Measurements from ENCODE around the gene EIF3M. TPM values are rescaled to one million over a fixed set of nuclear protein-coding genes. Genes with fewer than 3 reads are reported as not detected.

The EIF3M gene
- total and polyA plus RNA-seq, 2 of the 8 experiments (the other 6 are each of a cell fraction or from before 2014, with no cell fraction given), result 302 to 444 TPM

- no peaks in the 10 kb centered on the region for H3K23me2 ChIP-seq (ENCODE audit: low read depth, low read length)
- H3K9ac ChIP-seq (replicated peaks in 1 of 4; ENCODE audit: extremely low read depth in 1 of 4, low read depth in 3 of 4, low read length in 3 of 4), result no peak overlapping the region
- POLR2A ChIA-PET (ENCODE audit: partially characterized antibody), result no interaction called here
- H3K4me1 ChIP-seq (replicated peaks in 1 of 4; ENCODE audit: control insufficient read depth in 3 of 4, insufficient read depth in 4 of 4, low read length in 3 of 4), result no peaks in the 10 kb centered on the region
- no peak overlapping the region for H2BK5ac ChIP-seq (ENCODE audit: low read depth, low read length)
- H3K56ac ChIP-seq (replicated peaks; ENCODE audit: insufficient read length, low read depth, low read length), result no peak overlapping the region
- DNase-seq (ENCODE audit: low read depth in 1 of 2, low spot score in 2 of 2) (no peak), FAIRE-seq (no peak)
- H2BK12ac ChIP-seq (ENCODE audit: low read depth, low read length), result no peak overlapping the region
- H3K27me3 ChIP-seq (replicated peaks in 1 of 4; ENCODE audit: control insufficient read depth in 3 of 4, extremely low read depth in 1 of 4, insufficient read depth in 3 of 4, low read length in 3 of 4), result no peaks in the 10 kb centered on the region
- H2AFZ ChIP-seq (ENCODE audit: low read length), result no peak overlapping the region
- no peak overlapping the region for H3K4me3 ChIP-seq (ENCODE audit: extremely low read depth in 1 of 4, insufficient read depth in 2 of 4, low read depth in 3 of 4, low read length in 4 of 4)
- CTCF ChIA-PET (ENCODE audit: partially characterized antibody), result interaction anchor here (1.9 kb wide), 1 partner anchor 11 kb away, joined by 7 read pairs; no protein-coding TSS in a partner anchor
- no peak overlapping the region for H2BK15ac ChIP-seq (ENCODE audit: low read length)
- H3K18ac ChIP-seq (ENCODE audit: extremely low read depth, low read length), result no peak overlapping the region
- no peak for TF ChIP-seq SUZ12 (IDR thresholded peaks at IDR 0.05; ENCODE audit: low read length)
- TF ChIP-seq SP2 (IDR thresholded peaks at IDR 0.05; ENCODE audit: low read length), result no peak
- no peak for TF ChIP-seq SAP30 (IDR thresholded peaks at IDR 0.05; ENCODE audit: insufficient read depth, insufficient replicate concordance, low read length)
- no peak for TF ChIP-seq TEAD4 (IDR thresholded peaks at IDR 0.05; ENCODE audit: low read depth, low read length)
- TF ChIP-seq MAX (IDR thresholded peaks at IDR 0.05), result no peak
- no peak for TF ChIP-seq CHD1 (IDR thresholded peaks at IDR 0.05; ENCODE audit: low read depth, low read length)
- no peak for TF ChIP-seq CHD2 (IDR thresholded peaks at IDR 0.05; ENCODE audit: low read length)
- no peak for TF ChIP-seq GTF2F1 (IDR thresholded peaks at IDR 0.05; ENCODE audit: borderline replicate concordance, low read depth, low read length)
- no peak overlapping the region for H2AK5ac ChIP-seq (ENCODE audit: low read depth, low read length)
- no peak overlapping the region for H3K14ac ChIP-seq (ENCODE audit: insufficient read length)
- no peak overlapping the region for H3K4me2 ChIP-seq (ENCODE audit: insufficient read depth in 1 of 2, low read depth in 2 of 2, low read length in 2 of 2)
- no peaks in the 10 kb centered on the region; a peak in 1 of 4 replicates for H3K9me3 ChIP-seq (ENCODE audit: insufficient read depth in 2 of 2, low read depth in 1 of 2, low read length in 1 of 2)
- no peak overlapping the region for H4K8ac ChIP-seq (ENCODE audit: extremely low read depth, insufficient read depth, low read length)
- H3K36me3 ChIP-seq (ENCODE audit: control insufficient read depth in 2 of 4, insufficient read depth in 4 of 4, low read length in 3 of 4), result no peaks in the 10 kb centered on the region
- no peak overlapping the region for H3K23ac ChIP-seq (ENCODE audit: insufficient read length)
- no peaks in the 10 kb centered on the region for H3K79me1 ChIP-seq (ENCODE audit: low read depth, low read length)
- no peak overlapping the region for H2BK20ac ChIP-seq (ENCODE audit: low read length)
- 85% methylated on average over 1 of the region's 1 CpG; no CpG with 5 or more reads in 1 of the 2 experiments for WGBS, 2 experiments (ENCODE audit: extremely low coverage in 1 of 2, insufficient coverage in 1 of 2, insufficient read length in 1 of 2, insufficient replicate concordance in 2 of 2, low coverage in 1 of 2, low lambda C conversion rate in 2 of 2, missing lambda C conversion rate in 1 of 2)
- no peak overlapping the region for H2BK120ac ChIP-seq (replicated peaks; ENCODE audit: low read depth, low read length)
- H3K27ac ChIP-seq (ENCODE audit: low read depth, low read length), result no peak overlapping the region
- no peak overlapping the region for H3K4ac ChIP-seq (replicated peaks; ENCODE audit: insufficient read length, low read depth, low read length)
- no peak overlapping the region for H4K91ac ChIP-seq (replicated peaks; ENCODE audit: insufficient read length, low read length)
- no peak overlapping the region for H4K5ac ChIP-seq (ENCODE audit: insufficient read length, low read depth, low read length)
- H4K20me1 ChIP-seq (replicated peaks in 1 of 2; ENCODE audit: control insufficient read depth in 1 of 2, insufficient read depth in 2 of 2, low read length in 2 of 2), result no peaks in the 10 kb centered on the region
- H3K79me2 ChIP-seq (ENCODE audit: control insufficient read depth in 1 of 2, insufficient read depth in 2 of 2, low read length in 2 of 2), result no peaks in the 10 kb centered on the region
Observed at GRCh38 chr11:32549611-32550187, 33.9 kb upstream of the EIF3M start.

Data from H1 (cell line).